GM18498 (cell line): Measurements from ENCODE around the gene ASTN2.

ENCODE experiments used
- ATAC-seq: cut with Tn5 transposase; IDR thresholded peaks from one replicate; pipeline ENCODE4 v1.9.1; 2021; ENCODE audit warnings: mild to moderate bottlenecking, moderate library complexity; ENCODE audit not compliant: unreplicated experiment

Gene ASTN2

DNA sequence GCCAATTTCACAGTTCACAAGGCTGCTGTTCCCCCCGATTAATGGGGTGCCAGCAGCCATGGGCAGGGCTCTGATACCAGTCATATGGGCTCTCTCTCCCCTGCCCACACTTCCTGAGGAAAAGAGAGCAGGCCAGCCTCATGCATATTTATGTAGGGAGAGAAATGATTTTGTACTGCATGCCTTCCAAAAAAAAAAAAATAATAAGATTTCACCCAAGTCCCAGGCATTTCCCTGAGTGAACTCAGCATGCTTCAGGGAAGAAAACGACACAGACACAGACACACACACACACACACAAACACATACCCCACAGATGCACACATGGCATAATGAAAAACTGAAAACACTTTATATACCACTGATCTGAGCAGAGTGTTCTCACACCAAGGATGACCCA lies 232.8 kb downstream of the ASTN2 start:
- ATAC-seq: no peak

GRCh38 chr9:117180896-117181445 lies 233.9 kb downstream of the ASTN2 start:
- ATAC-seq: no peak

- ATAC-seq: no peak
Measured at GRCh38 chr9:117178596-117179375, 236.1 kb downstream of the ASTN2 start.

DNA sequence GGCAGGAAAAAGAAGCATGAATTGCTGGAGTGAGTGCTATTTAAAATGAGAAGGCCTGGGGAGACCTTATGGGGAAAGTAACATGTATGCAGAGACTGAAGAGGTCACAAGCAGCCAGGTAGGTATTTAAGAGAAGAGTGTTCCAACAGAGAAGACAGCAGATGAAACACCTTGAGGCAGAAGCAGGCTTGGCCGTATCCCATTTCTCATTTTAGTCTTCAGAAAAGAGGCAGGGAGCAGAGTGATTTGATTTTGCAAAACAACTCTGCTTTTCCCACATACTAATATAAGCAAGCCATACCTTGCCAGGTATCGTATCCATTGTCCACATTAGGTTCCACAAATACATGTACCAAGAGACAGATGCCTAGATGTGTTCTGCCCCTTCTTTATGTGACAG lies 244.3 kb downstream of the ASTN2 start:
- ATAC-seq: no peak

DNA sequence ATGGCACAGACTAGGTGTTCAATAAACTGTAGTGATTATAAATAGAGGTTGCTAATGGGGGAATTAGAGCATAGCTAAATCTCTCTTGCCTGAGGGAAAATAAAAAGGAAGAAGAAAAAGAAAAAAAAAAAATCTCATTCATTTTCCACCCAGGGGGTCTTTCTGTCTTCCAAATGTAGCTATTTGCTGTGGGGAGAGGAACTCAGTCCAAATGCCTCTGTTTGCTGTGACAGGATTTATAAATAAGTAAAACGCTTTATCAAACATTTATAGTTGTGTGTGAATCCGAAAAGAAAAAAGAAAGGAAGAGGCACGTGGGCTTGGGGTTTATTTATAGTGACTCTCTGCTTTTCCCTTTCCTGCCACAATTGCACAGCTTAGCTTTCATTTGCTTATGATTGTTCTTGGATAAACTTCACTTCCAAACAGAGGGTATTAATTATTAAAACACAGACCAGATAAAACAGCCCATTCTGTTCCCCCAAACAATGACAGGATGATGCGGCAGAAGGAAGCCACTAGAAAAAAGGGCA lies 245.7 kb downstream of the ASTN2 start:
- ATAC-seq: no peak

- no peak for ATAC-seq
Measured at GRCh38 chr9:117164512-117164911, 250.3 kb downstream of the ASTN2 start.

GRCh38 chr9:117160254-117160653 lies 254.6 kb downstream of the ASTN2 start:
- ATAC-seq: no peak

GRCh38 chr9:117156771-117157535 lies 257.9 kb downstream of the ASTN2 start:
- ATAC-seq: no peak

DNA sequence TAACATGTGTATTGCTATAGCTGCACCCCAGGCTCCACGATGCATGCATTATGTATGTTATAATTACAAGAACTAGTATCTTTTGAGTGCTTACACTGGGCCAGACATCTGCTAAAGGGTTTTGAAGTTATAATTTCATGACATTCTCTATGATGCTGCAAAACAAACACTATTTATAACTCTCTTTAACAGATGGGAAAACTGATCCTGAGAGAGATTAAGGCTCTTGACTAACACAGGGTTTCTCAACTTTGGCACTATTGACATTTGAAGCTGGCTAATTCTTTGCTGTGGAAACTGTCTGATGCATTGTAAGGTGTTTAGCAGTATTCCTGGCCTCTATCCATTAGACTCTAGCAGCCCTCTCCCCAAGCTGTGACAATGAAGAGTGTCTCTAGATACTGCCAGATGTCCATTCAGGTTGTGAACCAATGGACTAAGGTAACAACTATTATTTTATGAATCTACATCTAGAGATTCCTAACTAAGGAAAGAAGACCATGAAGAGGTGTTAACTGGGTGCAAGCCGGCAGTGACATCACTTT lies 258.6 kb downstream of the ASTN2 start:
- ATAC-seq: no peak

DNA sequence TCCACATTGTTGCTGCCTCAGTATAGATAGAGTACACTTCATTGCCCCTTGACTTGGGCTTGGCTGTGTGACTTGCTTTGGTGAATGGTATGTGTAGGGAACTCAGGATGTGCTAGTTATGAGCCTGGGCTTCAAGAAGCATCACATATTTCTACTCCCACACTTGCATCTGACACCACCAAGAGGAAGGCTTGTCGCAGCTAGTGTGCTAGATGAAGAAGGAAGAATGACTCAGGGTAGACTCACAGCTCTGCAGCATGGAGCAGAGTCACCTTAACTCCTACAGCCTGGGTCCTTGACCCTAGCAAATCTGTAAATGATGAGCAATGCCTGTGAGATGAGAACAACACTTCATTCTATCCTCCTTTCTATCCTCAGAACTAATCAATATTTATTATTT lies 261.8 kb downstream of the ASTN2 start:
- no peak for ATAC-seq

GRCh38 chr9:117151716-117152115 lies 263.1 kb downstream of the ASTN2 start:
- no peak for ATAC-seq

DNA sequence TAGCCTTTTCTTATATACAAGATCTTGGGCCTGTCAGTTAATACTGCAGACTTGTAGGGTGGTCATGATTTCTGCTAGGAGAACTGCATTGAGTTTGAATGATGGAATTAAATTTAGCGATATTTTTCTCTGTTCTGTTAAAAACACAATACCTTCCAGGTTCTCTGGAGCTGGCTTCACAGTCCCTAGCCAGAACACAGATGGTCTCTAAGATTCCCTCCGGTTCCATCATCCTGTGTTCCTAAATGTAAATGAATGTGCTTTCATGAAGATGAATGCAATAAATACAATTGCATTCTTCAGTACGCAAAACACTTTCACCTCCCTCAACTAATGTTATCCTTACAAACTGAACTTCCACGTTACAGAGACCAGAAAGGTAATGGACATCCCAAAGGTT lies 264.9 kb downstream of the ASTN2 start:
- no peak for ATAC-seq

DNA sequence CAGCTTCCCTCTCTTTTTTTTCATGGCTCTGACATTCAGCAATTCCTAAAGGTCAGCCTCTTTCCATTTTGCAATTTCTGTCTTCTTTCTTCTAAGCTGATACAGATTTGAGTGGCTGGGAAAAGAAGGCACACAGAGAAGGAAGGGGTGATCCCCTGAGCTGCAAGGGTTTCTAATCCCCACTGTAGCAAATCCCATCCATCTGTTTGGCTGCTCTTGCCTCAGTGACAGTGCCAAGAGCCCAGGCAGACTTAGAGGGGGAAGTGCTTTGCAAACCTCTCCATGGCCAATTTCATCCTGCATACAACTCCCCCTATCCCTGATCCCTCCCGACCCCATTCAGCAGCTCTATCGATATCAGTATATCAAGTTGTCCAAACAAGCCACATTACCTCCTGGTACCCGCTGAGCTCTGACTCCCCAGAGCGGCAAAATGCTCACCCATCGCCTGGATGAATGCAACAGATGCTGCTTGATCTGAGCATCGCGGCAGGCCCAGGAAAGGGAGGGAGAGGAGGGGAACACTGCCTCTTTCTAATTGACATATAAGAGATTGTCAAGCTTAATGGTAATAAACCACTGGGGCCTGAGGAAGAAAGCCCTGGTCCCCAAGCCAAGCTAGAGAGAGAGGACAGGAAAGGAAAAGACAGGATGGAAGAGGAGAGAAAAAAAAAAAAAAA lies 268.9 kb downstream of the ASTN2 start:
- no peak for ATAC-seq

DNA sequence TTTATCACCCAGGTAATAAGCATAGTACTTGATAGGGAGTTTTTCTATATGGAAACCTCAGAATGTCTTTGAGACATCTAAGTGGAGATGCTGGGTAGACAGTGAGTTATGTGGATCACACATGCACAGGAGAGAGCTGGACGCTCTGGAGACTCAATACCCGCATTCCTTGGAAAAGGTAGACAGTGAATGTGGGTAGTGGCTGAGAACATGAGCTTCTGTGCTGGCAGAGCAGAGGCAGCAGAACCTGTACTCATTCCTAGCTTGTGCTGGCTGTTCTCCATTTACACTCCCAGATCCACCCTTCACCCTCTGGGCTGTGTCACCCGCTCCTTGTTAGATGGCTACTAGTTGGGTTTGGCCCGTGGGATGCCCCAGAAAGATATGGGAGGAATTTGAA lies 269.8 kb downstream of the ASTN2 start:
- ATAC-seq: no peak

GRCh38 chr9:117138231-117138630 lies 276.6 kb downstream of the ASTN2 start:
- ATAC-seq: no peak

DNA sequence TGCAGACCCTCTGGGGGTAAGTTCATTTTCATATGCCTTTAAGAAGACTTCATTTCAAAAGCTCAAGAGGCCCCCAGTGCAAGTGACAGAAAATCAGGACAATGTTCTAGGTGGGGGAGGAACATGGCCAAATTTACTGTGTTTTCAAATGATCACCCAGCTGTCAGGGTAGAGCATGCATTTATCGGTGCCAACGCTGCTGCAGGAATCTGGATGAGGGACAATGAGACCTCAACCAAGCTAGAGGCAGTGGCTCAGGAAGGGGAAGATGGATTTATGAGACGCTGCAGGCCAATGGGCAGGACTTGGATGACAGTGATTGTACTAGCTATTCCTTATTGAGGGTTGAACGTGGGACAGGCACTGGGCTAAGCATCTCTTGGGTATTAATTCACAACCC lies 278.4 kb downstream of the ASTN2 start:
- no peak for ATAC-seq

- no peak for ATAC-seq
Measured at GRCh38 chr9:117135501-117136098, 279.3 kb downstream of the ASTN2 start.

DNA sequence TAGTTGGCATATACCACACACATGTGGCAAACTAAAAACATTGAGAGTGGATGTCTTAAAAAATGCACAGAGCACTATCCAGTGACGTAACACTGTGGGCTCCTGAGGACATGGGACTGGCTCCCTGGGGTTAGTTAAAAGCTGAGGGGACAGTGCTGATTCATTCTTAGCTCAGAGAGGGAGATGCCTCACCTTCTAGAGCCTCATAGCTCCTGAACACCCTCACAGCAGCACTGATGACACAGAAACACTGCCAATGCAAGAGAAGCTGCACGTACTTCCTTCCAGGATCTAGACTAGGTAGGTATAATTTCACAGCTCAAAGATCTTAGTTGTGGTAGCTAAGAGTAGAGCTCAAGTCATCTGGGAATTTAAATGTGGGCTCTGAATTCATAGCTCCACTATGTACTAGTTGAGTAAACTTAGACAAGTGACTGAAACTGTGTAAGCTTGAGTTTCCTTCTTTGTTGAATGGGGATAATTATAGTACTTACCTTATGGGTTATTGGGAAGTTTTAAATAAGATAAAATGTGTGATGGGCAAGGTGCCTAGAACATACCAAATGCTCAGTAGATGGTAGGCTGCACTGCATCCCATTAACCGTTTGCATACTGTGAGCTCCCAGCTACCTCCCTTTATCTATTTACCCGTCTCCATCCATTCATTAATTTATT lies 279.9 kb downstream of the ASTN2 start:
- no peak for ATAC-seq

GRCh38 chr9:117126871-117127270 lies 288.0 kb downstream of the ASTN2 start:
- ATAC-seq: no peak

- ATAC-seq: no peak
Measured at GRCh38 chr9:117125531-117125930, 289.3 kb downstream of the ASTN2 start.
